ENCODE data around the gene BDKRB2. TPM values are rescaled to one million over a fixed set of nuclear protein-coding genes. Genes with fewer than 3 reads are reported as not detected.

The BDKRB2 gene
- total RNA-seq, 1 donor from 2014 or later: 23.3 TPM

DNA sequence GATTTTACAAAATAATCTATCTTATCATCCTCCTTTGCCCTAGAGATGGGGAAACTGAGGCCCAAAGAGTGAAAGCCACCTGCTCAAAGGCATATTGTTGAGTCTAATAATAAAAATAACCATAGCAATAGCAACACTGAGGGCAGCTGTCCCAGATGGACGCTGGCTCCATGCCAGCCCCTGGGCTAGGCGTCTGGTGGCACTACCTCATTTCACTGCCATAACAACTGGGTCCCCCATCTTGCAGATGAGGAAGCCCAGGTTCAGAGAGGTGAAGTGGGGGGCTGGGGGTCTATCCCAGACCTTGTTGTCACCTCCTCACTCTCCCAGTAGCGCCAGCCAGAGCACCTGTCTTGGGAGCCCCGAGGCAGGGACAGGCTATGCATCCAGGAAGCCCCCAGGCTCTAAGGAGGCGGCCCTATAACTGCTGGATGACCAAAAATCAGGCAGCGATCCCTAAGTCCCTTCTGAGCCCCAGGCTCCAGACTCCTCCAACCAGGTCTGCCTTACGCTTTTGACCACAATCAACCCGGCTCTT lies 12.8 kb downstream of the BDKRB2 start:
- Histone ChIP-seq H3K27me3 (no peaks in the 10 kb centered on the region), H3K9me3 (no peaks in the 10 kb centered on the region), H3K4me1 (peaks cover 81% of the 10 kb centered on the region), H3K36me3 (no peaks in the 10 kb centered on the region), H3K27ac (peak overlapping the region; percentile 33), H3K4me3 (no peak overlapping the region)
- DNase-seq (ENCODE audit: extremely low spot score in 2 of 2): no peak
- intact Hi-C loops (cut with DNase I): no loop called here
- no peak for TF ChIP-seq POLR2A (IDR thresholded peaks at IDR 0.05)
- TF ChIP-seq POLR2AphosphoS5 (IDR thresholded peaks at IDR 0.05; ENCODE audit: insufficient read depth in 1 of 2, low read depth in 1 of 2): no peak
- TF ChIP-seq, protein P1, sequence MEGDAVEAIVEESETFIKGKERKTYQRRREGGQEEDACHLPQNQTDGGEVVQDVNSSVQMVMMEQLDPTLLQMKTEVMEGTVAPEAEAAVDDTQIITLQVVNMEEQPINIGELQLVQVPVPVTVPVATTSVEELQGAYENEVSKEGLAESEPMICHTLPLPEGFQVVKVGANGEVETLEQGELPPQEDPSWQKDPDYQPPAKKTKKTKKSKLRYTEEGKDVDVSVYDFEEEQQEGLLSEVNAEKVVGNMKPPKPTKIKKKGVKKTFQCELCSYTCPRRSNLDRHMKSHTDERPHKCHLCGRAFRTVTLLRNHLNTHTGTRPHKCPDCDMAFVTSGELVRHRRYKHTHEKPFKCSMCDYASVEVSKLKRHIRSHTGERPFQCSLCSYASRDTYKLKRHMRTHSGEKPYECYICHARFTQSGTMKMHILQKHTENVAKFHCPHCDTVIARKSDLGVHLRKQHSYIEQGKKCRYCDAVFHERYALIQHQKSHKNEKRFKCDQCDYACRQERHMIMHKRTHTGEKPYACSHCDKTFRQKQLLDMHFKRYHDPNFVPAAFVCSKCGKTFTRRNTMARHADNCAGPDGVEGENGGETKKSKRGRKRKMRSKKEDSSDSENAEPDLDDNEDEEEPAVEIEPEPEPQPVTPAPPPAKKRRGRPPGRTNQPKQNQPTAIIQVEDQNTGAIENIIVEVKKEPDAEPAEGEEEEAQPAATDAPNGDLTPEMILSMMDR (IDR thresholded peaks at IDR 0.05): no peak

DNA sequence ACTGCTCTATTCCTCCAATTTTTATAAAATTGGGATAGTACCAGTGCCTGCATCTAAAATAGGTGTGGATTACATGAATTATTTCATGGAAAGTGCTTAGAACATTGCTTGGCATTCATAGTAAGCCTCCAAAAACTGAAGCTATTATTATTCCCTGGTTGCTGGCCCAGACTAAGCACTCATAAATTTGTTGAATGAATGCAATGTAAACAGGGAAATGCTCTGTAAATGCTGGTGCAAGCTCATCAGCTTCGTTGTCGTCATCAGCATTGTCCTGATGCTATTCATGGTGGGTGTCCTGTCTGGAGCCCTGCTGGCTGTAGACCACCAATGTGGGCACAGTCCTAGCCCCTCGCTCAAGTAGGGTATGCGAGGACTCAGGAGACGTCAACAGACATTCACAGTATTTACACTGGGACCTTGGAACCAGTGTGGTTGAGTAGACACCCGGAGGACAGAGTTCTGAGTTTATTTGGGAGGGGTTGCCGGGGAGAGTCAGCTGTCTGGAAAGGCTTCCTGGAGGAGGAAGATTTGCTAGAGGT lies 16.5 kb downstream of the BDKRB2 start:
- TF ChIP-seq POLR2AphosphoS5 (IDR thresholded peaks at IDR 0.05; ENCODE audit: insufficient read depth in 1 of 2, low read depth in 1 of 2) (no peak), POLR2A (IDR thresholded peaks at IDR 0.05) (no peak)
- TF ChIP-seq, protein P1 (IDR thresholded peaks at IDR 0.05): no peak
- Histone ChIP-seq H3K27me3 (no peaks in the 10 kb centered on the region), H3K4me3 (no peak overlapping the region), H3K4me1 (peaks cover 75% of the 10 kb centered on the region), H3K27ac (peak overlapping the region; percentile 47), H3K9me3 (no peaks in the 10 kb centered on the region), H3K36me3 (peaks cover 0 to 6% of the 10 kb centered on the region in 2 donors)
- DNase-seq (ENCODE audit: extremely low spot score in 2 of 2): no peak
- intact Hi-C loops (cut with DNase I): no loop called here

DNA sequence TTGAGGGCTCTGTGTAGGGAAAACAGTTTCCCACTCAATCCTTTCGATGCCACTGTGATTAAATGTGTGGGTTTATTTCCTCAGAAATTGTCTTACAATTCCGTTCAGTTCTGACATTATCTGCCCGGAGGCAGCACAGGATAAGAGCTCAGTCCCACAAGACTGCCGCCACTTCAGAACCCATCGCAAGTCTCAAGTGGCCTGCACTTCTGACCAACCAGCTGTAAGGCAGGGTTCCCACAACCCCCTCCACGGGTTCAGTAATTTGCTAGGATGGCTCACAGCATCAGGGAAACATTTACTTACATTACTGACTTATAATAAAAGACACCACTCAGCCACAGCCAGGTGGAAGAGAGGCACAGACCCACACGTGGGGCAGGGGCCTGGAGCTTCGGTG lies 17.2 kb downstream of the BDKRB2 start:
- no peak for DNase-seq (ENCODE audit: extremely low spot score in 2 of 2)
- H3K27ac ChIP-seq: peak overlapping the region; percentile 47
- H3K4me1 ChIP-seq: peaks cover 69% of the 10 kb centered on the region
- no peaks in the 10 kb centered on the region for H3K9me3 ChIP-seq
- no peak for TF ChIP-seq POLR2A (IDR thresholded peaks at IDR 0.05)
- TF ChIP-seq, protein P1 (IDR thresholded peaks at IDR 0.05): no peak
- no peak for TF ChIP-seq POLR2AphosphoS5 (IDR thresholded peaks at IDR 0.05; ENCODE audit: insufficient read depth in 1 of 2, low read depth in 1 of 2)
- intact Hi-C loops (cut with DNase I): no loop called here
- no peak overlapping the region for H3K4me3 ChIP-seq
- H3K36me3 ChIP-seq: peaks cover 0 to 6% of the 10 kb centered on the region in 2 donors
- H3K27me3 ChIP-seq: no peaks in the 10 kb centered on the region

DNA sequence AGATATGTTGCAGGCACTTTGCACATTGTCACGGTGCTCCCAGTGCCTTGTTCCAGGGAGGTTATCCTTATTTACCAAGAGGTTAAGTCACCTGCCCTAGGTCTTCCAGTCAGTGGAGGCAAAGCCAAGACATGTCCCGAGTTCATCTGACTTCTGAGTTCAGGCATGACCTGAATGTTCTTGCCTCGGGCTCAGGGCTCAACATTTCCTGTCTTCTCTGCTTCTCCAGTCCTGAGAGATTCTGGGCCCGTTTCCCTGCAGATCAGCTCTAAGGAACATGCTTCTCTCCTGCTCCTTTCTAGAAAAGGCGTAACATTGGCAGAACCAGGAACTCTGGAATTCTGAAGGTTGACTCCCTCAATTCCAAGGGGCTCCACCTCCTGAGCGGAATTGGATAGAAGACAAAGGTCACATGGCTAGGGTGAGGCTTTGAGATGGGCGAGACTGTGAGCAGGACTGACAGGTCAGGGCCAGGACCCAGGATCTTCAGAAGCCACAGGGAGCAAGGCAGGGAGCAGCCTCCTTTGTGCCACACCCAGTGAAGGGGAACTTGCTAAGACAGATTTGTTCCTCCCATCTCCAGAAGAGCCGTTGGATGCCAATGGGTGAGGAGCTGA lies 19.9 kb downstream of the BDKRB2 start:
- Histone ChIP-seq H3K27me3 (no peaks in the 10 kb centered on the region), H3K4me3 (no peak overlapping the region), H3K27ac (peak overlapping the region; percentile 83), H3K4me1 (peaks cover 46% of the 10 kb centered on the region), H3K36me3 (peaks cover 0 to 12% of the 10 kb centered on the region in 2 donors), H3K9me3 (no peaks in the 10 kb centered on the region)
- DNase-seq (ENCODE audit: extremely low spot score in 2 of 2): no peak
- TF ChIP-seq POLR2A (IDR thresholded peaks at IDR 0.05): no peak
- TF ChIP-seq POLR2AphosphoS5 (IDR thresholded peaks at IDR 0.05; ENCODE audit: insufficient read depth in 1 of 2, low read depth in 1 of 2): peak; percentile 32 to 34
- TF ChIP-seq, protein P1 (IDR thresholded peaks at IDR 0.05): no peak
- intact Hi-C loops (cut with DNase I): no loop called here

DNA sequence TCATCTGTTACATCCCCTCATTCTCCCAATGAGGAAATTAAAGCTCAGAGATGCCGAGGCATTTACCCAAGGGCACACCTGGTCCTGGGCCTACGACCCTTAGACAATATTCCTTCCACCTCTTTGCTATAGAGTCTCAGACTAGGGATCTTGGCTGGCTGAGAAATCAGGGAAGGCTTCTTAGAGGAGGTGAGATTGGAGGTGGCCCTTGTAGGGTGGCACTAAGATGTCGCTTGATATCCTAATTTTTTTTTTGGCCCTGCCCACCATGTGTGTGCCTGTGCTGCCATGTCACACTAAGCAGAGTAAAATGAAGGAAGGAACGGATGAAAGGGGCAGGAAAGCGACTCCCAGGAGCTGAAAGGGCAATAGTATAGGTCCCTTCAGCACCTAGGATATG lies 20.6 kb downstream of the BDKRB2 start:
- Histone ChIP-seq H3K36me3 (peaks cover 0 to 12% of the 10 kb centered on the region in 2 donors), H3K27me3 (no peaks in the 10 kb centered on the region), H3K9me3 (no peaks in the 10 kb centered on the region), H3K4me3 (no peak overlapping the region), H3K27ac (peak overlapping the region; percentile 83), H3K4me1 (peaks cover 39% of the 10 kb centered on the region)
- no peak for DNase-seq (ENCODE audit: extremely low spot score in 2 of 2)
- intact Hi-C loops (cut with DNase I): no loop called here
- no peak for TF ChIP-seq POLR2A (IDR thresholded peaks at IDR 0.05)
- TF ChIP-seq, protein P1 (IDR thresholded peaks at IDR 0.05): no peak

All from vagina (tissue), 2 donors.